ENCODE results near the gene TMIGD1.

TMIGD1 gene

DNA sequence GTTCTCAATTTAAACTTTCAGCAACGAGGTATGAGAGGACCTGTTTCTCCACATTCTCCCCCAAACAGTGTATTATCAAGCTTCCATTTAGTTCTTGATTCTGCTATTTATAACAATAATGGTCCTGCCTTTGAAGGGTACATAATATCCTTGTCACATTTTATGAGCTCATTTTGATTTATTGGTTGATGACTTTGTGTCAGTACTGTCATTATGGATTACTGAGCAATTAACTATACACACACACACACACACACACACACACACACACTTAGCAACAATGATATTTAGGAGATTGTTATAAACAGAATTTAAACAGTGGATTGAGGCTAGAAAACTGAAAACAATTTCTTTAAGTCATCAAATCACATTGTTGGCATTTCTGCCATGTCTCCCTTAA lies 7.0 kb downstream of the TMIGD1 start:
- TF ChIP-seq, protein P1, sequence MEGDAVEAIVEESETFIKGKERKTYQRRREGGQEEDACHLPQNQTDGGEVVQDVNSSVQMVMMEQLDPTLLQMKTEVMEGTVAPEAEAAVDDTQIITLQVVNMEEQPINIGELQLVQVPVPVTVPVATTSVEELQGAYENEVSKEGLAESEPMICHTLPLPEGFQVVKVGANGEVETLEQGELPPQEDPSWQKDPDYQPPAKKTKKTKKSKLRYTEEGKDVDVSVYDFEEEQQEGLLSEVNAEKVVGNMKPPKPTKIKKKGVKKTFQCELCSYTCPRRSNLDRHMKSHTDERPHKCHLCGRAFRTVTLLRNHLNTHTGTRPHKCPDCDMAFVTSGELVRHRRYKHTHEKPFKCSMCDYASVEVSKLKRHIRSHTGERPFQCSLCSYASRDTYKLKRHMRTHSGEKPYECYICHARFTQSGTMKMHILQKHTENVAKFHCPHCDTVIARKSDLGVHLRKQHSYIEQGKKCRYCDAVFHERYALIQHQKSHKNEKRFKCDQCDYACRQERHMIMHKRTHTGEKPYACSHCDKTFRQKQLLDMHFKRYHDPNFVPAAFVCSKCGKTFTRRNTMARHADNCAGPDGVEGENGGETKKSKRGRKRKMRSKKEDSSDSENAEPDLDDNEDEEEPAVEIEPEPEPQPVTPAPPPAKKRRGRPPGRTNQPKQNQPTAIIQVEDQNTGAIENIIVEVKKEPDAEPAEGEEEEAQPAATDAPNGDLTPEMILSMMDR (IDR thresholded peaks at IDR 0.05; ENCODE audit: low read depth, low read length), result no peak
- DNase-seq (ENCODE audit: extremely low read depth, low read depth), result no peak

DNA sequence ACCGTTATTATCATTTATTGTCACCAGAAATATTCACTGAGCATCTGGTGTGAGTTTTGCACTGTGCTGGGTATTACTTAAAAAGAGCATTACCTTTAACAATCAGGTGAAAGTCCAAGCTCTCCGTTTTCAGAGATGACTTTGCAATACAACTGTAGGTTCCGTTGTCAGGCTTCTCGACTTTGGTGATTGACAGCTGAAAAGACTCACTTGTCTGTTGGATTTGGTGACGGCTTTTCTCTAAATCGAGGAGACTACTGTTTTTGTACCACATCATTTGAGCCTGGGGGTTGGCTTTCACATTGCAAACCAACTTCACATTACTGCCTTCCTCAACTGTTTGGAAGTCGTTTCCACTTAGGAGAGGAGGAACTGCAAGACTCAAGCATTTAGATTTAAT lies 9.1 kb downstream of the TMIGD1 start:
- no peak for DNase-seq (ENCODE audit: extremely low read depth, low read depth)
- TF ChIP-seq, protein P1 (IDR thresholded peaks at IDR 0.05; ENCODE audit: low read depth, low read length), result no peak

DNA sequence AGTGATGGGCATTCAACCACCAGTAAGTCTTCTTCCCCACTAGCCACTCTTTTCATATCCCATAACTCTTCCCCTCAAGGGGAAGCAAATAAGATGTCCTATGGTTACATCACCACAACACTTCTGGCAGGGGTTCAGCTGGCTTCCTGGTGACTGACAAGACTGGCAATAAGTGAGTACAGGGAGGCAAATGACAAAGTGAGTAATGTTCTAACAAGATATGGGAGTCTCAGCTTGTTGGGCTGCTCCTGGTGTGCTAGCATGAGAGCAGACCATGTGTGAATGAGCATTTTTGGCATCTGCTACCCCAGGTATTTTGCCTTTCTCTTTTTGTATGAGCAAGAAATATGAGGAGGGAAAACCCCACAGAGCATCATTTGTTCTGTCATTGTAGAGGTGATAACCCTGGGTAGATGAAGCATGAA lies 9.9 kb downstream of the TMIGD1 start:
- no peak for DNase-seq (ENCODE audit: extremely low read depth, low read depth)
- TF ChIP-seq, protein P1 (IDR thresholded peaks at IDR 0.05; ENCODE audit: low read depth, low read length), result no peak

GRCh38 chr17:30323262-30323894 lies 10.5 kb downstream of the TMIGD1 start:
- DNase-seq (ENCODE audit: extremely low read depth, low read depth), result no peak

GRCh38 chr17:30321314-30321713 lies 12.5 kb downstream of the TMIGD1 start:
- TF ChIP-seq, protein P1 (IDR thresholded peaks at IDR 0.05; ENCODE audit: low read depth, low read length), result no peak
- DNase-seq (ENCODE audit: extremely low read depth, low read depth), result no peak

More at GRCh38 chr17:30323262-30323894, 10.5 kb downstream of the TMIGD1 start:
- TF ChIP-seq, protein P1 (IDR thresholded peaks at IDR 0.05; ENCODE audit: low read depth, low read length), result no peak

GRCh38 chr17:30318155-30318554 lies 15.7 kb downstream of the TMIGD1 start:
- TF ChIP-seq, protein P1 (IDR thresholded peaks at IDR 0.05; ENCODE audit: low read depth, low read length), result no peak
- DNase-seq (ENCODE audit: extremely low read depth, low read depth), result no peak

GRCh38 chr17:30316736-30317135 lies 17.1 kb downstream of the TMIGD1 start:
- no peak for DNase-seq (ENCODE audit: extremely low read depth, low read depth)
- TF ChIP-seq, protein P1 (IDR thresholded peaks at IDR 0.05; ENCODE audit: low read depth, low read length), result no peak

Measured in AG09319 (cell line).